SK-N-SH treated with all-trans-retinoic acid at 6 μM for 48 hours (cell line): ENCODE data around the gene ITGB1.
A peak's percentile ranks its signal among the peaks of the same experiment; 100 is the strongest.

Experiments
- ATAC-seq: fragments of 200-7000 bp; cut with Tn5 transposase; 3 replicates; pipeline ENCODE4 v1.9.1; 2020; ENCODE audit warnings: mild to moderate bottlenecking, moderate library complexity
- ARNTL ChIP-seq: fragments of 450-650 bp; formaldehyde crosslinking; IDR thresholded peaks from 2 replicates; pipeline ENCODE4 v1.5.0; 2020; ENCODE audit warnings: low read depth, mild to moderate bottlenecking, moderate library complexity, borderline replicate concordance
- BACH2 ChIP-seq: fragments of 250-450 bp; sonication (Bioruptor Pico); IDR thresholded peaks from 2 replicates; pipeline ENCODE4 v1.9.0; 2021; ENCODE audit warnings: mild to moderate bottlenecking, borderline replicate concordance
- CSDC2 ChIP-seq: fragments of 250-450 bp; sonication (Bioruptor Pico); IDR thresholded peaks from 2 replicates; pipeline ENCODE4 v1.5.0; 2020; ENCODE audit warnings: mild to moderate bottlenecking, moderate library complexity
- ESRRG ChIP-seq: fragments of 250-450 bp; sonication (Bioruptor Pico); IDR thresholded peaks from 2 replicates; pipeline ENCODE4 v1.6.1; 2021; ENCODE audit warnings: mild to moderate bottlenecking
- GLIS3 ChIP-seq: fragments of 250-450 bp; sonication (Bioruptor Pico); IDR thresholded peaks from 2 replicates; pipeline ENCODE4 v1.5.0; 2020; ENCODE audit warnings: mild to moderate bottlenecking, moderate library complexity
- ISL1 ChIP-seq: fragments of 250-450 bp; sonication (Bioruptor Pico); IDR thresholded peaks from 2 replicates; pipeline ENCODE4 v2.1.2; 2022; ENCODE audit warnings: mild to moderate bottlenecking, moderate library complexity
- OSR1 ChIP-seq: fragments of 250-450 bp; sonication (Bioruptor Pico); IDR thresholded peaks from 2 replicates; pipeline ENCODE4 v1.8.0; 2022; ENCODE audit warnings: moderate library complexity, mild to moderate bottlenecking, inconsistent platforms
- PATZ1 ChIP-seq: fragments of 250-450 bp; sonication (Bioruptor Pico); IDR thresholded peaks from 2 replicates; pipeline ENCODE4 v1.8.0; 2020; ENCODE audit warnings: mild to moderate bottlenecking, moderate library complexity, borderline replicate concordance
- PPARA ChIP-seq: fragments of 250-450 bp; sonication (Bioruptor Pico); IDR thresholded peaks from 2 replicates; pipeline ENCODE4 v1.5.0; 2020; ENCODE audit warnings: mild to moderate bottlenecking, borderline replicate concordance
- RARB ChIP-seq: fragments of 250-450 bp; sonication (Bioruptor Pico); IDR thresholded peaks from 2 replicates; pipeline ENCODE4 v1.8.0; 2021; ENCODE audit warnings: mild to moderate bottlenecking, moderate library complexity
- SNAI2 ChIP-seq: fragments of 250-450 bp; sonication (Bioruptor Pico); IDR thresholded peaks from 2 replicates; pipeline ENCODE4 v1.5.0; 2020; ENCODE audit warnings: mild to moderate bottlenecking, moderate library complexity
- TCF4 ChIP-seq: fragments of 250-450 bp; sonication (Bioruptor Pico); IDR thresholded peaks from 2 replicates; pipeline ENCODE4 v1.8.0; 2021; ENCODE audit warnings: mild to moderate bottlenecking, moderate library complexity, borderline replicate concordance
- TOX ChIP-seq: fragments of 250-450 bp; sonication (Bioruptor Pico); IDR thresholded peaks from 2 replicates; pipeline ENCODE4 v1.8.0; 2021; ENCODE audit warnings: mild to moderate bottlenecking, moderate library complexity, borderline replicate concordance
- ZC3H10 ChIP-seq: fragments of 250-450 bp; sonication (Bioruptor Pico); IDR thresholded peaks from 2 replicates; pipeline ENCODE4 v1.5.1; 2021; ENCODE audit warnings: mild to moderate bottlenecking, moderate library complexity
- ZFP3 ChIP-seq: fragments of 250-450 bp; sonication (Bioruptor Pico); IDR thresholded peaks from 2 replicates; pipeline ENCODE4 v1.5.0; 2020; ENCODE audit warnings: mild to moderate bottlenecking, moderate library complexity
- ZFP30 ChIP-seq: fragments of 450-650 bp; formaldehyde crosslinking; IDR thresholded peaks from 2 replicates; pipeline ENCODE4 v1.5.0; 2022; ENCODE audit warnings: mild to moderate bottlenecking, moderate library complexity
- ZNF565 ChIP-seq: fragments of 450-650 bp; formaldehyde crosslinking; conservative IDR thresholded peaks from 2 replicates; pipeline ENCODE4 v1.5.0; 2020; ENCODE audit warnings: low read depth, mild to moderate bottlenecking, moderate library complexity
- ZNF70 ChIP-seq: fragments of 450-650 bp; formaldehyde crosslinking; IDR thresholded peaks from 2 replicates; pipeline ENCODE4 v1.5.0; 2020; ENCODE audit warnings: mild to moderate bottlenecking, moderate library complexity
- ZNF8 ChIP-seq: fragments of 450-650 bp; formaldehyde crosslinking; IDR thresholded peaks from 2 replicates; pipeline ENCODE4 v1.5.0; 2020; ENCODE audit warnings: mild to moderate bottlenecking, moderate library complexity
- TF ChIP-seq, protein P1 (sequence below): fragments of 250-450 bp; sonication (Bioruptor Pico); IDR thresholded peaks from 2 replicates; pipeline ENCODE4 v1.5.1; 2020; ENCODE audit warnings: low read depth, mild to moderate bottlenecking, moderate library complexity
- TF ChIP-seq, protein P2 (sequence below): fragments of 250-450 bp; sonication (Bioruptor Pico); IDR thresholded peaks from 2 replicates; pipeline ENCODE4 v1.5.1; 2021; ENCODE audit warnings: mild to moderate bottlenecking, moderate library complexity
- TF ChIP-seq, protein P3 (sequence below): fragments of 250-450 bp; sonication (Bioruptor Pico); IDR thresholded peaks from 2 replicates; pipeline ENCODE4 v1.8.0; 2021; ENCODE audit warnings: low read depth, mild to moderate bottlenecking, moderate library complexity, borderline replicate concordance
- TF ChIP-seq, protein P4 (sequence below): fragments of 250-450 bp; sonication (Bioruptor Pico); IDR thresholded peaks from 2 replicates; pipeline ENCODE4 v1.5.0; 2020; ENCODE audit warnings: mild to moderate bottlenecking, moderate library complexity

ITGB1 gene

GRCh38 chr10:32953277-32953927 lies 4.6 kb downstream of the ITGB1 start:
- no peak for TF ChIP-seq TCF4
- no peak for TF ChIP-seq ZNF565
- no peak for ATAC-seq

- no peak for ATAC-seq
- TF ChIP-seq PPARA (CRISPR knock-in tag) = no peak
- no peak for TF ChIP-seq CSDC2 (CRISPR knock-in tag)
- TF ChIP-seq, protein P1, sequence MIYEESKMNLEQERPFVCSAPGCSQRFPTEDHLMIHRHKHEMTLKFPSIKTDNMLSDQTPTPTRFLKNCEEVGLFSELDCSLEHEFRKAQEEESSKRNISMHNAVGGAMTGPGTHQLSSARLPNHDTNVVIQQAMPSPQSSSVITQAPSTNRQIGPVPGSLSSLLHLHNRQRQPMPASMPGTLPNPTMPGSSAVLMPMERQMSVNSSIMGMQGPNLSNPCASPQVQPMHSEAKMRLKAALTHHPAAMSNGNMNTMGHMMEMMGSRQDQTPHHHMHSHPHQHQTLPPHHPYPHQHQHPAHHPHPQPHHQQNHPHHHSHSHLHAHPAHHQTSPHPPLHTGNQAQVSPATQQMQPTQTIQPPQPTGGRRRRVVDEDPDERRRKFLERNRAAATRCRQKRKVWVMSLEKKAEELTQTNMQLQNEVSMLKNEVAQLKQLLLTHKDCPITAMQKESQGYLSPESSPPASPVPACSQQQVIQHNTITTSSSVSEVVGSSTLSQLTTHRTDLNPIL (CRISPR knock-in tag) = no peak
- TF ChIP-seq ZNF565 = no peak
- TF ChIP-seq ZNF70 (CRISPR knock-in tag) = no peak
- TF ChIP-seq OSR1 = no peak
These were observed 5.3 kb downstream of the ITGB1 start for GRCh38 chr10:32952541-32953276.

DNA sequence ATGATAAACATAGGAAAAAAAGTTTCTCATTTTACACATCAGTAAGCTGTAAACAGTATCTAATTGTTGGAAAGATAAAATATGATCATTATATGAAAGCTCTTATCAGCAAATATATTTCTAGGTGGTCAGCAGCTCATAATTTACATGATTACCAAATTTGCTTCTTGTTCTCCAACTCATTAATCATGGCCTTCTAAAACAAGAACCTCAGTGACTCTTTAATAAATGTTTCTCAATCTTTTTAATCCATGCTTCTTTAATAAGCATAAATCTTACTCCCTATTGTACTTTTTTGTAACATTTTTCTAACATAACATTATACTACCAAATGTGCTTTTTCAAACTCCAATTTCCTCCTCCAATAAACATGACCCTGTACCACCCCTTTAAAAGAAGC lies 5.9 kb downstream of the ITGB1 start:
- ATAC-seq = no peak
- no peak for TF ChIP-seq ZFP30 (CRISPR knock-in tag)
- TF ChIP-seq GLIS3 (CRISPR knock-in tag) = no peak
- TF ChIP-seq BACH2 (CRISPR knock-in tag) = no peak
- TF ChIP-seq ZNF70 (CRISPR knock-in tag) = no peak
- TF ChIP-seq, protein P2, sequence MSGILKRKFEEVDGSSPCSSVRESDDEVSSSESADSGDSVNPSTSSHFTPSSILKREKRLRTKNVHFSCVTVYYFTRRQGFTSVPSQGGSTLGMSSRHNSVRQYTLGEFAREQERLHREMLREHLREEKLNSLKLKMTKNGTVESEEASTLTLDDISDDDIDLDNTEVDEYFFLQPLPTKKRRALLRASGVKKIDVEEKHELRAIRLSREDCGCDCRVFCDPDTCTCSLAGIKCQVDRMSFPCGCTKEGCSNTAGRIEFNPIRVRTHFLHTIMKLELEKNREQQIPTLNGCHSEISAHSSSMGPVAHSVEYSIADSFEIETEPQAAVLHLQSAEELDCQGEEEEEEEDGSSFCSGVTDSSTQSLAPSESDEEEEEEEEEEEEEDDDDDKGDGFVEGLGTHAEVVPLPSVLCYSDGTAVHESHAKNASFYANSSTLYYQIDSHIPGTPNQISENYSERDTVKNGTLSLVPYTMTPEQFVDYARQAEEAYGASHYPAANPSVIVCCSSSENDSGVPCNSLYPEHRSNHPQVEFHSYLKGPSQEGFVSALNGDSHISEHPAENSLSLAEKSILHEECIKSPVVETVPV (CRISPR knock-in tag) = no peak
- no peak for TF ChIP-seq TCF4
- no peak for TF ChIP-seq PATZ1 (CRISPR knock-in tag)
- no peak for TF ChIP-seq CSDC2 (CRISPR knock-in tag)
- TF ChIP-seq ZFP3 (CRISPR knock-in tag) = no peak
- TF ChIP-seq ISL1 (CRISPR knock-in tag) = no peak
- no peak for TF ChIP-seq ZC3H10 (CRISPR knock-in tag)
- TF ChIP-seq ARNTL (CRISPR knock-in tag) = no peak
- no peak for TF ChIP-seq ZNF565
- TF ChIP-seq ZNF8 (CRISPR knock-in tag) = no peak
- TF ChIP-seq OSR1 = no peak
- TF ChIP-seq PPARA (CRISPR knock-in tag) = no peak
- TF ChIP-seq SNAI2 = no peak

- TF ChIP-seq TOX (CRISPR knock-in tag) = no peak
- TF ChIP-seq, protein P3, sequence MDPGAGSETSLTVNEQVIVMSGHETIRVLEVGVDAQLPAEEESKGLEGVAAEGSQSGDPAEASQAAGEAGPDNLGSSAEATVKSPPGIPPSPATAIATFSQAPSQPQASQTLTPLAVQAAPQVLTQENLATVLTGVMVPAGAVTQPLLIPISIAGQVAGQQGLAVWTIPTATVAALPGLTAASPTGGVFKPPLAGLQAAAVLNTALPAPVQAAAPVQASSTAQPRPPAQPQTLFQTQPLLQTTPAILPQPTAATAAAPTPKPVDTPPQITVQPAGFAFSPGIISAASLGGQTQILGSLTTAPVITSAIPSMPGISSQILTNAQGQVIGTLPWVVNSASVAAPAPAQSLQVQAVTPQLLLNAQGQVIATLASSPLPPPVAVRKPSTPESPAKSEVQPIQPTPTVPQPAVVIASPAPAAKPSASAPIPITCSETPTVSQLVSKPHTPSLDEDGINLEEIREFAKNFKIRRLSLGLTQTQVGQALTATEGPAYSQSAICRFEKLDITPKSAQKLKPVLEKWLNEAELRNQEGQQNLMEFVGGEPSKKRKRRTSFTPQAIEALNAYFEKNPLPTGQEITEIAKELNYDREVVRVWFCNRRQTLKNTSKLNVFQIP (CRISPR knock-in tag) = no peak
- TF ChIP-seq, protein P2 (CRISPR knock-in tag) = no peak
- TF ChIP-seq RARB = no peak
- TF ChIP-seq, protein P4, sequence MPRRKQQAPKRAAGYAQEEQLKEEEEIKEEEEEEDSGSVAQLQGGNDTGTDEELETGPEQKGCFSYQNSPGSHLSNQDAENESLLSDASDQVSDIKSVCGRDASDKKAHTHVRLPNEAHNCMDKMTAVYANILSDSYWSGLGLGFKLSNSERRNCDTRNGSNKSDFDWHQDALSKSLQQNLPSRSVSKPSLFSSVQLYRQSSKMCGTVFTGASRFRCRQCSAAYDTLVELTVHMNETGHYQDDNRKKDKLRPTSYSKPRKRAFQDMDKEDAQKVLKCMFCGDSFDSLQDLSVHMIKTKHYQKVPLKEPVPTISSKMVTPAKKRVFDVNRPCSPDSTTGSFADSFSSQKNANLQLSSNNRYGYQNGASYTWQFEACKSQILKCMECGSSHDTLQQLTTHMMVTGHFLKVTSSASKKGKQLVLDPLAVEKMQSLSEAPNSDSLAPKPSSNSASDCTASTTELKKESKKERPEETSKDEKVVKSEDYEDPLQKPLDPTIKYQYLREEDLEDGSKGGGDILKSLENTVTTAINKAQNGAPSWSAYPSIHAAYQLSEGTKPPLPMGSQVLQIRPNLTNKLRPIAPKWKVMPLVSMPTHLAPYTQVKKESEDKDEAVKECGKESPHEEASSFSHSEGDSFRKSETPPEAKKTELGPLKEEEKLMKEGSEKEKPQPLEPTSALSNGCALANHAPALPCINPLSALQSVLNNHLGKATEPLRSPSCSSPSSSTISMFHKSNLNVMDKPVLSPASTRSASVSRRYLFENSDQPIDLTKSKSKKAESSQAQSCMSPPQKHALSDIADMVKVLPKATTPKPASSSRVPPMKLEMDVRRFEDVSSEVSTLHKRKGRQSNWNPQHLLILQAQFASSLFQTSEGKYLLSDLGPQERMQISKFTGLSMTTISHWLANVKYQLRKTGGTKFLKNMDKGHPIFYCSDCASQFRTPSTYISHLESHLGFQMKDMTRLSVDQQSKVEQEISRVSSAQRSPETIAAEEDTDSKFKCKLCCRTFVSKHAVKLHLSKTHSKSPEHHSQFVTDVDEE (CRISPR knock-in tag) = no peak
- no peak for TF ChIP-seq CSDC2 (CRISPR knock-in tag)
- TF ChIP-seq ZFP30 (CRISPR knock-in tag) = no peak
- no peak for TF ChIP-seq ISL1 (CRISPR knock-in tag)
- TF ChIP-seq ARNTL (CRISPR knock-in tag) = no peak
- TF ChIP-seq ESRRG (CRISPR knock-in tag) = no peak
- TF ChIP-seq ZNF8 (CRISPR knock-in tag) = no peak
- TF ChIP-seq ZC3H10 (CRISPR knock-in tag) = no peak
- ATAC-seq = peak; percentile 11; the same call in 1 of the 3 replicates
These were observed 6.9 kb downstream of the ITGB1 start for GRCh38 chr10:32951111-32951510.
